Measurements from ENCODE around the gene SGPL1. TPM values are rescaled to one million over a fixed set of nuclear protein-coding genes. Genes with fewer than 3 reads are reported as not detected.

The SGPL1 gene
- total and polyA plus RNA-seq, 2 experiments from 2014 or later: 12.0 to 42.7 TPM

DNA sequence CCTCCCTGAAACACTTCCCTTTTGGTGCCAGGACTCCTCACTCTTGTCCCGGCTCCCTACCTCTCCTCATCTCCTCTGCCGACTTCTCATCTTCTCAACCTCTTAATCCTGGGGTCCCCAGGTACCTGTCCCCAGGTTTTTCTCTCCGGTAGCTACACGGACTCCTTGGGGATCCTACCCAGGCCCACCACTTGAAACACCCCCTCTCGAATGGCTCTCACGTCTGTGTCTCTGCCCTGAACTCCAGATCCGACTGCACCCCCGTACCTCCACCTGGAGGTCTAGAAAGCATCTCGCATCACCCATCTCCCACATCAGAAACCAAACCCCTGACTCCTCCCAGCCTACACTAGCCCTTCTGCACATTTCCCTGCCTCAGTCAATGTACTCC is 35.4 kb upstream of the SGPL1 start:
- ATAC-seq: no peak
- TF ChIP-seq, protein P1, sequence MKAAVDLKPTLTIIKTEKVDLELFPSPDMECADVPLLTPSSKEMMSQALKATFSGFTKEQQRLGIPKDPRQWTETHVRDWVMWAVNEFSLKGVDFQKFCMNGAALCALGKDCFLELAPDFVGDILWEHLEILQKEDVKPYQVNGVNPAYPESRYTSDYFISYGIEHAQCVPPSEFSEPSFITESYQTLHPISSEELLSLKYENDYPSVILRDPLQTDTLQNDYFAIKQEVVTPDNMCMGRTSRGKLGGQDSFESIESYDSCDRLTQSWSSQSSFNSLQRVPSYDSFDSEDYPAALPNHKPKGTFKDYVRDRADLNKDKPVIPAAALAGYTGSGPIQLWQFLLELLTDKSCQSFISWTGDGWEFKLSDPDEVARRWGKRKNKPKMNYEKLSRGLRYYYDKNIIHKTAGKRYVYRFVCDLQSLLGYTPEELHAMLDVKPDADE (IDR thresholded peaks at IDR 0.05): no peak
- TF ChIP-seq REST (IDR thresholded peaks at IDR 0.05; ENCODE audit: unreplicated experiment) (no peak), EZH2 (IDR thresholded peaks at IDR 0.05; ENCODE audit: low read depth, unreplicated experiment) (no peak), JUNB (IDR thresholded peaks at IDR 0.05; ENCODE audit: unreplicated experiment) (no peak), CTCF (conservative IDR thresholded peaks at IDR 0.05; ENCODE audit: low read depth in 2 of 2) (no peak), EZH2phosphoT487 (IDR thresholded peaks at IDR 0.05; ENCODE audit: unreplicated experiment) (no peak), POLR2AphosphoS5 (IDR thresholded peaks at IDR 0.05; ENCODE audit: low read depth) (no peak), CREB1 (CRISPR knock-in tag; IDR thresholded peaks at IDR 0.05; ENCODE audit: low read depth) (no peak), ZNF114 (CRISPR knock-in tag; IDR thresholded peaks at IDR 0.05) (no peak), STAT1 (IDR thresholded peaks at IDR 0.05; ENCODE audit: unreplicated experiment) (no peak), ZNF331 (CRISPR knock-in tag; IDR thresholded peaks at IDR 0.05; ENCODE audit: low read depth) (no peak), ZNF462 (CRISPR knock-in tag; IDR thresholded peaks at IDR 0.05) (no peak), NANOG (IDR thresholded peaks at IDR 0.05; ENCODE audit: borderline replicate concordance) (no peak)
- no peak for DNase-seq (ENCODE audit: low spot score)
- Histone ChIP-seq H2AFZ (no peak overlapping the region), H3K9me2 (ENCODE audit: insufficient read depth) (peaks cover 4% of the 10 kb centered on the region; the same call in 1 of the 2 replicates), H3K4me3 (no peak overlapping the region), H3K27me3 (ENCODE audit: insufficient read depth) (no peaks in the 10 kb centered on the region), H3F3A (replicated peaks; ENCODE audit: low read depth) (no peaks in the 10 kb centered on the region), H3K36me3 (ENCODE audit: insufficient read depth) (no peaks in the 10 kb centered on the region), H3K4me1 (ENCODE audit: insufficient read depth) (no peaks in the 10 kb centered on the region), H3K27ac (ENCODE audit: low read depth) (no peak overlapping the region), H4K20me1 (replicated peaks; ENCODE audit: insufficient read depth) (no peaks in the 10 kb centered on the region; the same call in 1 of the 2 replicates), H3K79me2 (replicated peaks; ENCODE audit: insufficient read depth) (no peaks in the 10 kb centered on the region), H3K4me2 (no peak overlapping the region)
- Mint-ChIP-seq H3K36me3 (ENCODE audit: low read depth) (no peaks in the 10 kb centered on the region), H3K4me3 (no peak overlapping the region), H3K27ac (no peak overlapping the region), H3K9me3 (no peaks in the 10 kb centered on the region), H3K27me3 (ENCODE audit: insufficient read depth, low read depth, poor library complexity) (peaks cover 3% of the 10 kb centered on the region), H3K4me1 (peaks cover 5% of the 10 kb centered on the region; the same call in 2 of the 3 replicates)

Measured in GM23338 (cell line).